Endothelial cell of umbilical vein (primary cell): Measurements from ENCODE around the gene GRM5. TPM values are rescaled to one million over a fixed set of nuclear protein-coding genes. Genes with fewer than 3 reads are reported as not detected.

ENCODE experiments used
- BruUV-seq: library from RNA; stranded (reverse); fragments of 400-500 nt; replicated peaks from 2 replicates; lab custom pipeline; 2021; lab: Mats Ljungman, UMichigan
- CTCF ChIA-PET: fragments of 300-600, 350-600 bp; sonication (Branson Sonifier 250); formaldehyde crosslinking; loops from one replicate; lab custom pipeline; 2021; ENCODE audit warnings: antibody characterized with exemption, inconsistent platforms; lab: Charles Lee
- POLR2A ChIA-PET: fragments of 300-600, 350-600 bp; sonication (Branson Sonifier 250); formaldehyde crosslinking; loops from one replicate; lab custom pipeline; 2021; ENCODE audit warnings: antibody characterized with exemption, inconsistent platforms; lab: Charles Lee
- DNase-seq: peaks from one replicate; pipeline ENCODE4 v3.0.0-alpha.2; 2011; ENCODE audit warnings: low read depth, low spot score
- FAIRE-seq: peaks from 2 replicates; lab custom pipeline; 2011; peaks lifted over from hg19 to GRCh38; lab: Jason Lieb, UNC
- H2AFZ ChIP-seq: 2 replicates; pipeline ENCODE4 v1.6.0; 2012; ENCODE audit warnings: low read depth, low read length, control low read depth, inconsistent platforms
- H3K27ac ChIP-seq: 2 replicates; pipeline ENCODE4 v1.5.1; 2011; ENCODE audit warnings: low read depth, mild to moderate bottlenecking, control low read depth, low read length, moderate library complexity; ENCODE audit not compliant: insufficient read depth
- H3K27me3 ChIP-seq, 2 experiments: 2 replicates each; pipeline versions ENCODE4 v1.6.0 to v1.6.1; 2011; ENCODE audit warnings: low read length in 2 of 2, mixed read lengths in 1 of 2; ENCODE audit not compliant: control insufficient read depth in 2 of 2, insufficient read depth in 2 of 2
- H3K36me3 ChIP-seq, 2 experiments: 2 replicates in 1 of 2; 3 replicates in 1 of 2; pipeline ENCODE4 v1.5.1; 2011; ENCODE audit warnings: low read length in 2 of 2, mild to moderate bottlenecking in 1 of 2, moderate library complexity in 1 of 2; ENCODE audit not compliant: control insufficient read depth in 2 of 2, insufficient read depth in 2 of 2; ENCODE audit errors: extremely low read depth in 1 of 2
- H3K4me1 ChIP-seq: 3 replicates; pipeline ENCODE4 v1.5.1; 2011; ENCODE audit warnings: mild to moderate bottlenecking, low read length; ENCODE audit not compliant: control insufficient read depth, insufficient read depth; ENCODE audit errors: extremely low read depth
- H3K4me2 ChIP-seq: 2 replicates; pipeline ENCODE4 v1.6.1; 2011; ENCODE audit warnings: low read length, control low read depth, mixed read lengths; ENCODE audit not compliant: insufficient read depth
- H3K4me3 ChIP-seq, 3 experiments: fragments of 200-600 bp in 1 of 3; sonication (generic), shearing (Covaris generic) in 1 of 3; replicated peaks in 1 of 3; 2 replicates each; pipeline ENCODE4 v1.5.1; 2011 to 2016; ENCODE audit warnings: control low read depth in 3 of 3, low read length in 3 of 3, mild to moderate bottlenecking in 2 of 3, inconsistent platforms in 1 of 3, low read depth in 1 of 3, moderate library complexity in 1 of 3; ENCODE audit not compliant: insufficient read depth in 1 of 3
- H3K79me2 ChIP-seq: 2 replicates; pipeline ENCODE4 v1.6.0; 2012; ENCODE audit warnings: low read length, inconsistent platforms; ENCODE audit not compliant: control insufficient read depth, insufficient read depth
- H3K9ac ChIP-seq: replicated peaks from 2 replicates; pipeline ENCODE3; 2011; ENCODE audit warnings: low read length, control low read depth; ENCODE audit not compliant: insufficient read depth; ENCODE audit errors: extremely low read depth
- H3K9me1 ChIP-seq: replicated peaks from 3 replicates; pipeline ENCODE4 v1.6.0; 2011; ENCODE audit warnings: mild to moderate bottlenecking, low read length; ENCODE audit not compliant: control insufficient read depth, insufficient read depth; ENCODE audit errors: extremely low read depth
- H3K9me3 ChIP-seq: replicated peaks from 2 replicates; pipeline ENCODE4 v1.5.1; 2012; ENCODE audit warnings: low read length, inconsistent platforms; ENCODE audit not compliant: control insufficient read depth, insufficient read depth
- H4K20me1 ChIP-seq: replicated peaks from 2 replicates; pipeline ENCODE3; 2011; ENCODE audit warnings: mild to moderate bottlenecking, low read length; ENCODE audit not compliant: control insufficient read depth, insufficient read depth; ENCODE audit errors: extremely low read depth
- CTCF ChIP-seq, 2 donors: IDR thresholded peaks; 1 replicate in 1 of 2; 2 replicates in 1 of 2; pipeline ENCODE4 v1.5.1; 2011; ENCODE audit warnings: low read length in 2 of 2, mild to moderate bottlenecking in 2 of 2, moderate library complexity in 2 of 2, control low read depth in 1 of 2, inconsistent platforms in 1 of 2, low read depth in 1 of 2; ENCODE audit not compliant: insufficient read depth in 1 of 2; ENCODE audit errors: extremely low read depth in 1 of 2
- EZH2 ChIP-seq: IDR thresholded peaks from 2 replicates; pipeline ENCODE4 v1.6.1; 2012; ENCODE audit warnings: borderline replicate concordance, low read depth, mild to moderate bottlenecking, moderate library complexity, low read length, inconsistent platforms; ENCODE audit not compliant: severe bottlenecking
- JUN ChIP-seq: IDR thresholded peaks from 2 replicates; pipeline ENCODE4 v1.6.1; 2011; ENCODE audit warnings: borderline replicate concordance, low read depth; ENCODE audit not compliant: insufficient read length, insufficient read depth
- POLR2A ChIP-seq: IDR thresholded peaks from 2 replicates; pipeline ENCODE4 v1.6.1; 2012; ENCODE audit warnings: low read depth, mild to moderate bottlenecking, control low read depth, low read length
- POLR2AphosphoS5 ChIP-seq: IDR thresholded peaks from 2 replicates; pipeline ENCODE4 v1.6.1; 2012; ENCODE audit warnings: low read depth, mild to moderate bottlenecking, control low read depth, low read length, moderate library complexity; ENCODE audit not compliant: insufficient read depth
- dilution Hi-C: fragments of 300-500 bp; cut with MboI; formaldehyde crosslinking; loops from one replicate; pipeline ENCODE4 v1.15.0; 2019; ENCODE audit warnings: low sequenced_read_pairs; ENCODE audit not compliant: extremely low pct_ligation_motif_present
- intact Hi-C: fragments of 100-400 bp; cut with micrococcal nuclease; formaldehyde crosslinking; loops from one replicate; pipeline ENCODE4 v1.10.0; 2022
- polyA plus RNA-seq, 4 experiments: library from polyadenylated mRNA; depleted of rRNA in 3 of 4; stranded (reverse) in 3 of 4; unstranded in 1 of 4; fragments of >200 nt; gene quantifications; 2 replicates each; pipeline versions ENCODE4 v1.2.1 to v1.2.3, GENCODE V29; 2011 to 2012; ENCODE audit warnings: missing spikeins in 1 of 4
- total RNA-seq: library from RNA; stranded (reverse); gene quantifications from 2 replicates; pipeline ENCODE4 v1.2.3, GENCODE V29; 2021

GRM5 gene
- total and polyA plus RNA-seq, 2 donors (not counting 3 experiments of a cell fraction or from before 2014, with no cell fraction given): 0.10 to 0.11 TPM

- Histone ChIP-seq H3K4me1 (no peaks in the 10 kb centered on the region), H3K4me2 (no peak overlapping the region), H3K27me3 (no peaks in the 10 kb centered on the region), H3K9me1 (no peaks in the 10 kb centered on the region), H3K9ac (no peak overlapping the region), H3K36me3 (no peaks in the 10 kb centered on the region), H2AFZ (no peak overlapping the region), H3K9me3 (no peaks in the 10 kb centered on the region), H4K20me1 (no peaks in the 10 kb centered on the region), H3K4me3 (no peak overlapping the region), H3K79me2 (no peaks in the 10 kb centered on the region), H3K27ac (no peak overlapping the region)
- FAIRE-seq (no peak), DNase-seq (no peak)
- dilution Hi-C loops: no loop called here
- CTCF ChIA-PET: no interaction called here
- BruUV-seq: no TSS peak
- intact Hi-C loops: no loop called here
- POLR2A ChIA-PET: no interaction called here
- TF ChIP-seq POLR2AphosphoS5: no peak
- TF ChIP-seq POLR2A: no peak
- TF ChIP-seq EZH2: no peak
- no peak for TF ChIP-seq CTCF (IDR thresholded peaks at IDR 0.05; ENCODE audit: extremely low read depth in 1 of 2, insufficient read depth in 1 of 2, low read depth in 1 of 2, low read length in 2 of 2)
Measured at GRCh38 chr11:88739524-88739923, 326.3 kb downstream of the GRM5 start.

- H3K9ac ChIP-seq: no peak overlapping the region
- H3K79me2 ChIP-seq: no peaks in the 10 kb centered on the region
- intact Hi-C loops (no loop called here), dilution Hi-C loops (no loop called here)
- H3K4me2 ChIP-seq: no peak overlapping the region
- ChIA-PET CTCF (interaction anchor here (1.2 kb wide), 1 partner anchor 9 kb away, joined by 3 read pairs; no protein-coding TSS in a partner anchor), POLR2A (no interaction called here)
- FAIRE-seq (no peak), DNase-seq (peak; percentile 15)
- H3K9me3 ChIP-seq: no peaks in the 10 kb centered on the region
- BruUV-seq: no TSS peak
- H4K20me1 ChIP-seq: no peaks in the 10 kb centered on the region
- no peak overlapping the region for H2AFZ ChIP-seq
- H3K27ac ChIP-seq: no peak overlapping the region
- H3K9me1 ChIP-seq: no peaks in the 10 kb centered on the region
- TF ChIP-seq EZH2: no peak
- TF ChIP-seq JUN: no peak
- H3K36me3 ChIP-seq: no peaks in the 10 kb centered on the region
- H3K4me1 ChIP-seq: no peaks in the 10 kb centered on the region
- H3K27me3 ChIP-seq: no peaks in the 10 kb centered on the region
- H3K4me3 ChIP-seq: no peak overlapping the region
Measured at GRCh38 chr11:88709567-88709966, 356.2 kb downstream of the GRM5 start.
